HG03457 (cell line): ENCODE data around the gene TMEM204.

Experiments used
- ATAC-seq: cut with Tn5 transposase; IDR thresholded peaks from one replicate; pipeline ENCODE4 v1.9.1; 2021; ENCODE audit warnings: moderate number of reproducible peaks; ENCODE audit not compliant: unreplicated experiment

TMEM204 gene

DNA sequence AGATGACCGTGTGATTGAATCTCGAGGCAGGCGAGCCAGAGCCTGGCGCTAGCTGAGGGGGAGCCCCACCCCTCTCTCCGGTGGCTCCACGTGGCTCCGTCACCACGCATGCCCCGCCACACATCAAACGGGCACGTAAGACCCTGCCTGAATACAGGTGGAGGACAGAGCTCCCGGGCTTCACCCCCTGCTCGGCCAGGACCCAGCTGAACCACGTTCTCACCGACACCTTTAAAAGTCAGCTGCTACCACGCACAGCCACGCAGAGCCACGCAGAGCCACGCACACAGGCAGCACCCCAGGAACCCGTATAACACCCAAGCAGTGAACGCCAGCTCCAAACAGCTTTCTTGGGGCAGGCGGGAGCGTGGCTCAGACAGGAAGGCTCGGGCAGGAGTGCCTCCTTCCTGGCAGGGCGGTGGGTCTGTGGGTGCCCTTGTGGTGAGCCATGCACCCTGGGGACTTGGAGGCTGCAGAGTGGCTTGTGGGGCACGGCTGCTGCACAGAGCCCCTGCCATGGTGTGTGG lies 4.4 kb downstream of the TMEM204 start:
- no peak for ATAC-seq

DNA sequence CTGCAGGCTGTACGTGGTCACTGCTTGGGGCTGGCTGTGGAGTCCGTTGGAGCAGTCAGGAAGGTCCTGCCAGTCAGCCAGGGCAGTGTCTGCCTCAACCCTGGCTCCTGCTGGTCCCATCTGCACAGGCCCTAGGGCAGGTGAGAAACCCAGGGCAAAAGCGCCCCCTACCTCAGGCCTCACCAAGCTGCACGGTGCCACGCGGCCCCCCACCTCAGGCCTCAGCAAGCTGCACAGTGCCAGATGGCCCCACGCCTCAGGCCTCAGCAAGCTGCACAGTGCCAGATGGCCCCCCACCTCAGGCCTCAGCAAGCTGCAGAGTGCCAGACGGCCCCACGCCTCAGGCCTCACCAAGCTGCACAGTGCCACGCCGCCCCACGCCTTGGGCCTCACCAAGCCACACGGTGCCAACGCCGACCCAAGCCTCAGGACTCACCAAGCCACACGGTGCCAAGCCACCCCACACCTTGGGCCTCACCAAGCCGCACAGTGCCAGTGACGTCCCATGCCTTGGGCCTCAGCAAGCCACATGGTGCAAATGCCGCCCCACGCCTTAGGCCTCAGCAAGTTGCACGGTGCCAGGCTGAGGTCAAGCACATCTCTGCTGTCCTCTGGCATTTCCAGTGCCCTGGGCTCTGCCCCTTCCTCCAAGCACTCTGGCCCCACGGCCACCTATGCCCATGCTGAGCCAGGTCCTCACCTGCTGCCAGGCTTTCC lies 5.5 kb downstream of the TMEM204 start:
- ATAC-seq: no peak

- ATAC-seq: no peak
These were observed 6.5 kb downstream of the TMEM204 start for GRCh38 chr16:1539720-1540555.

- no peak for ATAC-seq
These were observed 7.0 kb downstream of the TMEM204 start for GRCh38 chr16:1540556-1540855.

DNA sequence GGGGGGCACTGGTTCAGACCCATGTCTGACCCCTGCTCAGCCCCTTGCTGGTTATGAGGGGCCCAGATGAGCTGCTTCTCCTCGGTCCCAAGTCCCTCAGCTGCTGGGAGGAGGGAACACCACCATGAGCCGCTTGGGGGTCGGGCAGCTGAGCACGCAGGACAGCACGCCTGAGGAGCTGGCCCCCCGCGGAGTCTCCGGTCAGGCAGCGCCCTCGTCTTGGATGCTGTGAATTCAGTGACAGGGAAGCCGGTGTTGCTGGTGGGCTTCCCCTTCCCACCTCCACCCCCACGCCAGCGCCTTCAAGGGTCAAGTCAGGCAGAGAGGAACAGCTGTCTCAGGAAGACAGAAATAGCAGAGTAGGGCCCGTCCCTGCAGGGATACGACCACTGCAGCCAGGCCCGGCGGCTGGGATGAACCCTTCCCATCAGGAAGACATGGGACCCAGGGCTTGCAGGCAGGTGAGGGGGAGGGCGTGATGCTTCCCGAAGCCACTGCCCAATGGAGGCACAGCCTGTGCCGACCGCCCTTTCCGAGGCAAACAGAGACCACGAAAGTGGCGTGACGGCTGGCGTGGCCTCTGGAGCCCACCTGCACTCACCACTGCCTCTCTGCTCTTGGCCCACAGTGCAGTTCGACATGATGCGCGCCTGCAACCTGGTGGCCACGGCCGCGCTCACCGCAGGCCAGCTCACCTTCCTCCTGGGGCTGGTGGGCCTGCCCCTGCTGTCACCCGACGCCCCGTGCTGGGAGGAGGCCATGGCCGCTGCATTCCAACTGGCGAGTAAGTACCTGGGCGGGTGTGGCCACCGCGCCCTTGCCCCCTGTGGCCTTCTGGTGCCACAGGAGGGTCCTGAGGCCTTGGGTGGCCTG lies 8.1 kb downstream of the TMEM204 start:
- no peak for ATAC-seq

DNA sequence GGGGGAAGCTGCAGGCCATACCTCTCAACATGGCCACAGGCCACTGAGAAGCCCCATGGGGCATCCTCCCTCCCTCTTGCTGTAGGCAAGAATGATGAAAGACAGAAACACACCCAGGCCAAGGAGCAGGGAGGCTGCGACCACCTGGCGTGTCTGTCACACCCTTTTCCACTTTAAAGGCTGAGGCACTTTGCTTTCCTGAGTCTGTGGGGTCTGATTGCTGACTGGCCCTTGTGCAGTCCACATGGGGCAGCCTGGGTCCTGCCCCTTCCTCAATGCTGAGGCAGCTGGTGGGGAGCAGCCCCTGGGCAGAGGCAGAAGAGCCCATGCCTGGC lies 8.7 kb downstream of the TMEM204 start:
- no peak for ATAC-seq

GRCh38 chr16:1542533-1542932 lies 9.1 kb downstream of the TMEM204 start:
- ATAC-seq: no peak

GRCh38 chr16:1543085-1543896 lies 9.8 kb downstream of the TMEM204 start:
- no peak for ATAC-seq

GRCh38 chr16:1545044-1546040 lies 11.9 kb downstream of the TMEM204 start:
- ATAC-seq: no peak

DNA sequence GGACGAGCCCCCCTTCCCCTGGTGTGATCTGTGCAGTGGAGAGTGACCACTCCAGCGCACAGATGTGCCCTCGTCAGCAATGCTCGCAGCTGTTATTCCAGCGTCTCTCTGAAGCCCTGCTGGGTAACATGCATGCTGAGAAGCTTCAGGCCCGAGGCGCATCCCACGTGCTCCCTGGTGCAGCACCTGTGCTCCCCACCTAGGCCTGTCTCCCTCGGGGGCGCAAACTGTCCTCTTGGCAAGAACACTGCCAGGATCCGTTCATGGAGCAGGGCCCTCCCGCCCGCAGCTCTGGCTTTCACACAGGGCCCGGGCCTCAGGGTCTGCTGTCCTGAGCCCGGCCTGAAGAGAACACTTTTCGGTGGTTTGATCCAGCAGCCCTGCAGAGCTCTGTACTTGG lies 13.0 kb downstream of the TMEM204 start:
- ATAC-seq: no peak

DNA sequence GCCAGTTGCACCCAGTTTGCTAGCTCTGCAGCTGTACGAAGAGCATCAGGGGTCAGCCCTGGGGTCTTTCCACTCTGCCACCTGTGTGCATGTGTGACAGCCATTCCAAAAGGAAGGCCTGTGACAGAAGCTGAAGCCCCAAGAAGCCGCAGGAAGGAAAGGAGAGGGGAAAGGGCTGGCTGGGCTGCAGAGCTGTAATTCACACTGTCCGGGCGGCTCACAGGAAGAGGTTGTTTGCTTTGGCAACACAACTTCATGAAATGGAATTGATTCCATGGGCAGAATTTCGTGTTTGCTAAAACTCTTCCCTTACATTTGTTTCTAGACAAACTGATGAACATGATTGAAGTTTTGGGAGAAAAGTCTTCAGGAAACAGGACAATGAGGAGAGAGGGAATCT lies 14.8 kb downstream of the TMEM204 start:
- no peak for ATAC-seq

- no peak for ATAC-seq
These were observed 15.3 kb downstream of the TMEM204 start for GRCh38 chr16:1548727-1549126.

- no peak for ATAC-seq
These were observed 16.6 kb downstream of the TMEM204 start for GRCh38 chr16:1550069-1550468.

- ATAC-seq: no peak
These were observed 17.2 kb downstream of the TMEM204 start for GRCh38 chr16:1550696-1551095.

DNA sequence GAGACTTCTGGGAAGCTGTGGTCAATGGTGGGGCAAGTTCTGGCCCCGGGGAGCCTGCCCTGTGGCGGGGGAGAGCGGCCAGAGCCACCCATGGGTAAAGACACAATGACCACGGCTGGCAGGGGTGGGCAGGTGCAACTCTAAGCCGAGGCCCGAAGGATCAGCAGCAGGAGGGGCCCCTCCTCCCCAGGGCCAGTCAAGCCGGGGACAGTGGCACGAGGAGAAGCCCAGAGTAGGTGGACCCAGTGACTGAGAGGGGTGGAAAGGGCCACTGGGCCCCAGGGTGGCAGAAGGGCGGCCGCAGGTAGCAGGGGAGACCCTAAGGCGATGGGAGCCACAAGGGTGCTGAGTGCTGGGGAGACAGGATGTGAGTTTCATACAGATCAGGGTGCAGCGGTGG lies 17.7 kb downstream of the TMEM204 start:
- no peak for ATAC-seq

- ATAC-seq: no peak
These were observed 18.7 kb downstream of the TMEM204 start for GRCh38 chr16:1552129-1552528.

DNA sequence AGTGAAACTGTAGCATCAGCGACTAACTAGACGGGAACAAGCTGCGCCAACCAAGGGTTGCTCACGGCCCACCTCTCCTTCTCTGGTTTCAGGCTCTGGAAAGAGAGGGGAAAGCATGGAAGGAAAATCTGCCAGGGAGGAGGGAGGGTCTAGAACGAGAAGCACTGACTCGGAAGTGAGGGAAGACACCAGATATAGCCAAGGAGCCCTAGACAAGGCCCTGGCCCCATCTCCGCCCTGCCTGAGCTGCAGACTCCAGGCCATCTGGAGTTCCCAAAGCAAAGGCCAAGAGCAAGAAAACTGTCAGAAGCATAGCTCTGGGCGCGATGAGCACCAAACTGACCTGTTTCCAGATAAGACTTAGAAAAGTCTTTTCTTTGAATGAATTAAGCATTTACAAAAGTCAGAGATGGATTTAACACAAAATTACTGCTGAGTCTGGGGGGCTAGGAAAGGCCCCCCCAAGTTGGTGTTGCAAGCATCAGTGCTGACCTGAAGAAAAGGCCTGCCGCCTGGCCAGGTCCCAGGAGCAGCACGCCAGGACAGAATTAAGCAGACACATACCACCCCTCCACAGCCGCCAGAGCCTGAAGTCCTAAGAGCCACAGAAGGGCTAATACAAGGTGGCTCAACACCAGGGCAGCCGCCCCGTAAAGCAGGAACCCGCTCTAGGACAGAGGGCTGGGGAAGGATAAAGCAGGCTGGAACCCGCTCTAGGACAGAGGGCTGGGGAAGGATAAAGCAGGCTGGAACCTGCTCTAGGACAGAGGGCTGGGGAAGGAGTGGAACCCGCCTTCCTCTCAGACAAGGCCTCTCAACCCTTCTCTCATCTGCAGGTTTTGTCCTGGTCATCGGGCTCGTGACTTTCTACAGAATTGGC lies 20.7 kb downstream of the TMEM204 start:
- ATAC-seq: no peak

DNA sequence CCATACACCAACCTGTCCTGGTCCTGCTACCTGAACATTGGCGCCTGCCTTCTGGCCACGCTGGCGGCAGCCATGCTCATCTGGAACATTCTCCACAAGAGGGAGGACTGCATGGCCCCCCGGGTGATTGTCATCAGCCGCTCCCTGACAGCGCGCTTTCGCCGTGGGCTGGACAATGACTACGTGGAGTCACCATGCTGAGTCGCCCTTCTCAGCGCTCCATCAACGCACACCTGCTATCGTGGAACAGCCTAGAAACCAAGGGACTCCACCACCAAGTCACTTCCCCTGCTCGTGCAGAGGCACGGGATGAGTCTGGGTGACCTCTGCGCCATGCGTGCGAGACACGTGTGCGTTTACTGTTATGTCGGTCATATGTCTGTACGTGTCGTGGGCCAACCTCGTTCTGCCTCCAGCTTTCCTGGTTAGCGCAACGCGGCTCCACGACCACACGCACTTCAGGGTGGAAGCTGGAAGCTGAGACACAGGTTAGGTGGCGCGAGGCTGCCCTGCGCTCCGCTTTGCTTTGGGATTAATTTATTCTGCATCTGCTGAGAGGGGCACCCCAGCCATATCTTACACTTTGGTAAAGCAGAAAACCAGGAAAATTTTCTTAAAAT lies 21.5 kb downstream of the TMEM204 start:
- no peak for ATAC-seq
